G401 (cell line): ENCODE data around the gene MPRIP. TPM values are rescaled to one million over a fixed set of nuclear protein-coding genes. Genes with fewer than 3 reads are reported as not detected.

Experiments used
- DNase-seq: peaks from one replicate; pipeline ENCODE4 v3.0.0-alpha.2; 2015; ENCODE audit warnings: low spot score
- in situ Hi-C: cut with HindIII; loops from 2 replicates; pipeline ENCODE4 v1.10.0; 2016; ENCODE audit warnings: low sequenced_read_pairs, mixed read lengths
- total RNA-seq: library from RNA; depleted of rRNA; stranded (reverse); fragments of >200 nt; shearing (Covaris generic); gene quantifications from 2 replicates; pipeline ENCODE4 v1.2.3, GENCODE V29; 2014

MPRIP gene
- total RNA-seq, 1 experiment from 2014 or later = 97.1 TPM

- DNase-seq = no peak
- in situ Hi-C loops = no loop called here
These were observed 54.4 kb downstream of the MPRIP start for GRCh38 chr17:17096438-17097178.

- in situ Hi-C loops = no loop called here
- no peak for DNase-seq
These were observed 55.6 kb downstream of the MPRIP start for GRCh38 chr17:17097763-17098345.

GRCh38 chr17:17098551-17099179, 56.4 kb downstream of the MPRIP start:
- in situ Hi-C loops = no loop called here

GRCh38 chr17:17102176-17102575, 59.9 kb downstream of the MPRIP start:
- peak; percentile 57 for DNase-seq
- in situ Hi-C loops = no loop called here

More at GRCh38 chr17:17098551-17099179, 56.4 kb downstream of the MPRIP start:
- DNase-seq = no peak

- in situ Hi-C loops = no loop called here
- DNase-seq = peak; percentile 55
These were observed 60.9 kb downstream of the MPRIP start for GRCh38 chr17:17103160-17103559.

- in situ Hi-C loops = no loop called here
- no peak for DNase-seq
These were observed 61.8 kb downstream of the MPRIP start for GRCh38 chr17:17104036-17104435.

- no peak for DNase-seq
- in situ Hi-C loops = no loop called here
These were observed 62.2 kb downstream of the MPRIP start for GRCh38 chr17:17104494-17104893.

- in situ Hi-C loops = no loop called here
- DNase-seq = no peak
These were observed 63.7 kb downstream of the MPRIP start for GRCh38 chr17:17105976-17106375.

- in situ Hi-C loops = no loop called here
- DNase-seq = no peak
These were observed 64.5 kb downstream of the MPRIP start for GRCh38 chr17:17106756-17107155.

- in situ Hi-C loops = no loop called here
These were observed 65.0 kb downstream of the MPRIP start for GRCh38 chr17:17107281-17107680.

GRCh38 chr17:17107891-17108431, 65.7 kb downstream of the MPRIP start:
- DNase-seq = no peak
- in situ Hi-C loops = no loop called here

More at GRCh38 chr17:17107281-17107680, 65.0 kb downstream of the MPRIP start:
- no peak for DNase-seq

- in situ Hi-C loops = no loop called here
- DNase-seq = no peak
These were observed 66.3 kb downstream of the MPRIP start for GRCh38 chr17:17108451-17109049.

GRCh38 chr17:17109256-17109655, 67.0 kb downstream of the MPRIP start:
- peak; percentile 85 for DNase-seq
- in situ Hi-C loops = no loop called here

GRCh38 chr17:17109907-17110306, 67.7 kb downstream of the MPRIP start:
- DNase-seq = no peak
- in situ Hi-C loops = no loop called here

- in situ Hi-C loops = no loop called here
- no peak for DNase-seq
These were observed 68.3 kb downstream of the MPRIP start for GRCh38 chr17:17110520-17110919.

- peak; percentile 68 for DNase-seq
- in situ Hi-C loops = no loop called here
These were observed 69.4 kb downstream of the MPRIP start for GRCh38 chr17:17111401-17112393.

GRCh38 chr17:17112628-17113200, 70.5 kb downstream of the MPRIP start:
- in situ Hi-C loops = no loop called here

GRCh38 chr17:17114592-17115225, 72.5 kb downstream of the MPRIP start:
- in situ Hi-C loops = no loop called here
- no peak for DNase-seq

More at GRCh38 chr17:17112628-17113200, 70.5 kb downstream of the MPRIP start:
- DNase-seq = no peak
